IPS DF 4.7 (cell line): ENCODE results near the gene IKZF1.

Experiments used
- DNase-seq: peaks from one replicate; pipeline ENCODE4 v3.0.0-alpha.2; 2013; ENCODE audit warnings: low spot score; ENCODE audit errors: extremely low read depth

IKZF1 gene

DNA sequence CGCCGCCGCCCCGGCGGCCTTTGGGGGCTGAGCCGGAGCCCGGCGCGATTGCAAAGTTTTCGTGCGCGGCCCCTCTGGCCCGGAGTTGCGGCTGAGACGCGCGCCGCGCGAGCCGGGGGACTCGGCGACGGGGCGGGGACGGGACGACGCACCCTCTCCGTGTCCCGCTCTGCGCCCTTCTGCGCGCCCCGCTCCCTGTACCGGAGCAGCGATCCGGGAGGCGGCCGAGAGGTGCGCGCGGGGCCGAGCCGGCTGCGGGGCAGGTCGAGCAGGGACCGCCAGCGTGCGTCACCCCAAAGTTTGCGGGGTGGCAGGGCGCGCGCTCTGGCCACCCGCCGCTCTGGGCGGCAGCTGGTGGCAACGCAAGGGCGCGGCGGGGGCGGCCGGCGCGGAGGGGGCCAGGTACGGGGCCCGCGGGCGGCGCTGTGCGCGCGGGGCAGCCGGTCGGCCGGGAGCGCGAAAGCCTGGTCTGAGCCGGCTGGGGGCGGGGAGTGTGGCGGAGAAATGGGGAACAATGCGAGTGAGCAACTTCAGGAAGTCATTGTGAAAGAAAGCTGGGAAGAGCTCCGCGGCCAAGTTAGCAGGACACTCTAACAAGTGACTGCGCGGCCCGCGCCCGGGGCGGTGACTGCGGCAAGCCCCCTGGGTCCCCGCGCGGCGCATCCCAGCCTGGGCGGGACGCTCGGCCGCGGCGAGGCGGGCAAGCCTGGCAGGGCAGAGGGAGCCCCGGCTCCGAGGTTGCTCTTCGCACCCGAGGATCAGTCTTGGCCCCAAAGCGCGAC is at the start of gene IKZF1:
IKZF1 (plus strand) TSS at position 588 of the 782 bp plus-strand sequence. CDS start 14,346 bp downstream, outside the sequence.
- no peak for DNase-seq

DNA sequence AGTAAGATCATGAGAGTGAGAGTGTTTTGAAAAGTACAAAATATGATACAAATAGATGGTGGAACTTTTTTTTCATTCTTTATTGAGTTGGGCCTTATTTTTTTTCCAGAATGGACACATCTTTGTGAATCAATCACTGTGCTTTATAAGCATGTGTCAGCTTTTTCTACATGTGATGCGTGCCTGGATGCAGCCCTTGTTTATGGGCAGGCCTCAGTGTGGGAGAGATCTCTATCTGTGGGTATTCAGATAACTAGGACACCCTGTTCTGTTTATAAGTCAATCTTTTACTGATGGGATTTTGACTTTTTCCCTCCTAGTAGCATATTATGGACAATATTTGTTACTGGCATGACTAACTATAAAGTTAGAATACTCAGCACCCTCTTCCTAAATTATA is 42.9 kb upstream of the IKZF1 start:
- DNase-seq: no peak

DNA sequence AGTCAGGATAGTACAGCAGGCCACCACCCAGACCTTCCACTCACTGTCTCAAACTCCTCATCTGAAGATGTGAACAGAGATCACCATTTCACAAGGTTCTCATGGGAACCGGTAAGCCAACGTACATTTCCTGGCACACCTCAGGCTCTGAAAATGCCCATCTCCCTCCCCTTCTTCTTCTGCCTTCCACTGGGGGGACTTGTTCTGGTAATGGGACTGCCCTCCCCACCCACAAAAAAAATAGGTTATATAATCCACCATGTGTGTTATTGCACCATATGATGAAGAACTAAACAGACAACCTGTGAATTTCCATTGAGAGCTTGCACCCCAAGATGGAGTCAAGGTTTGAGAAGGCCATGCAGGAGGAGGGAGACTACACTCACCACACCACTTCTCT is 42.1 kb upstream of the IKZF1 start:
- no peak for DNase-seq

DNA sequence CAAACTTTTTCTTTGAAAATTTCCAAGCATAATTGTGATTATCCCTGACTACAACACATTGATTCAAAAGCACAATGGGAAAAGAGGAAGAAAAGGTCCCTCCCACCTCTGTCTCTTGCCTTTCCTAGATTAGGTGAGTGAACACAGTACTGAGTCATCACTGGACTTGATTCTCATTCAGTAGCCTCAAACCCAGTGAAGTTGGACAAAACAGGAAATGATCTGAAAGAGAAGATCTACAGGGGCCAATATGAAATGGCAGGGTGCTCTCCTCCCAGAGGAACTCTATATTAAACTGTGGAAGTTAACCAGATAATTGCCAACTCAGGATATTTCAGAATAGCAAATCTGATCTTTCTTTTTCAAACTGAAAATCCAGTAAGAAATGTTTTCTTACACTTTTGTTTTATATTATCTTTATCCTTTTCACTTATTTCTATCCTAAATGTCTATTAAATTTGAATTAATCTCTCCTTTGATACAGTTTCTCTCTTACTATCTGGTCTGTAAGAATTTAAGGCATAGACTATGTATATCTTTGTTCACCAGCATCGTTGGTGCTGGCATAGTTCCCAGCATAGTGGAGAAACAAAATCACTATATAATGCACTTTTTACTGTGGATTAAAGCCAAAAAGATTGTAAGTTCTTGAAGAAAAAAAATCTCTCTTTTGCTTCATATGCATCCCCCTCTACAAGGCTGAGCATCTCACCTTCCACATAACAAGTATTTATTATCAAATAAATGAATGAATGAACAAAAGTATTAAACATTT is 41.4 kb upstream of the IKZF1 start:
- no peak for DNase-seq

DNA sequence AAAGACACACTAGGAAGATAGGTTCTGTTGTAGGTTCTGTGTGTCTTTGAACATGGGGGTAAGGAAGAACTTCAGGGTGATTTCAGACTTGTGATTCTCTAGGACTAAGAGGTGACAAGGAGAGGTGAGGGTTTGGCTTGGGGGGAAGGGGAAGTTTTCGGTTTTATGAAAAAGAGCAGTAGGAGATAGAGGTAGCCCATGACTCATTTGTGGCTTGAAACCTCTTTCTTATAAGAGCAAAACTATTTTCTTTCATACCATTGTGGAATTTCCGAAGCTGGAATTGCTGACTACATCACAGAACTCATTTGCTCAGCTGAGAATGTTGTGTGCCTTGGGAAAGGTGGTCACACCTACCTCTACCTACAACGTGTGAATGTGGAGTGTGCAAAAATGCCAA is 39.6 kb upstream of the IKZF1 start:
- no peak for DNase-seq

DNA sequence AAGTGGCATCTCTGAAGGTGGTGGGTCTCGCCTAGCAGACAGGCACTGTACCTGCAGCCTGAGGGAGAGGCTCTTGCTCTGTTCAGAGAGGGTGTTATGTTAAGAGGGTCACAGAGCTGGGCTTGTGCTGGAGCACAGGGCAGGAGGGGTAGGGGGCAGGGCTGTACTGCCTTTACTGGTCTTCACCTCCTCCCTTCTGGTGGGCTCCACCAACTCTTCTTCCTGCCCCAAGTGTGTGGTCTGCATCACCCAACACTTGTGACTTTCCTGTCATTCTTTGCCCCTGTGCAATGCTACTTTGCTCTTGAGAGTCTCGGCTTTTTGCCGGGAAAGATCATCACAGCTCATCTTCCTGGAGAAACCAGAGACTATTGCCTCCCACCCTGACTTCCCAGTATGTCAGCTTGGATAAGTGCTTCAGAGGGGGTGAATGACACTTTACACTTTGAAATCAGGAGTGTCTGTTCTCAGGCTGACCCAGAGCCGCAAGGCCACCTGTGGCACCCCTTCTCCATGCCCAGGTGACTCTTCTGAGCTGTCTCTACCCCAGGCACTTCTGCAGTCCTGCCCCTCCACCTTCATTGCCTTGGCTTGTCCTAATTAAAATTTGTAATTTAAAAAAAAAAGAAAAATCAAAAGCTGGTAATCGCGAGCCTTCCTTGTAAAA is 38.4 kb upstream of the IKZF1 start:
- no peak for DNase-seq

DNA sequence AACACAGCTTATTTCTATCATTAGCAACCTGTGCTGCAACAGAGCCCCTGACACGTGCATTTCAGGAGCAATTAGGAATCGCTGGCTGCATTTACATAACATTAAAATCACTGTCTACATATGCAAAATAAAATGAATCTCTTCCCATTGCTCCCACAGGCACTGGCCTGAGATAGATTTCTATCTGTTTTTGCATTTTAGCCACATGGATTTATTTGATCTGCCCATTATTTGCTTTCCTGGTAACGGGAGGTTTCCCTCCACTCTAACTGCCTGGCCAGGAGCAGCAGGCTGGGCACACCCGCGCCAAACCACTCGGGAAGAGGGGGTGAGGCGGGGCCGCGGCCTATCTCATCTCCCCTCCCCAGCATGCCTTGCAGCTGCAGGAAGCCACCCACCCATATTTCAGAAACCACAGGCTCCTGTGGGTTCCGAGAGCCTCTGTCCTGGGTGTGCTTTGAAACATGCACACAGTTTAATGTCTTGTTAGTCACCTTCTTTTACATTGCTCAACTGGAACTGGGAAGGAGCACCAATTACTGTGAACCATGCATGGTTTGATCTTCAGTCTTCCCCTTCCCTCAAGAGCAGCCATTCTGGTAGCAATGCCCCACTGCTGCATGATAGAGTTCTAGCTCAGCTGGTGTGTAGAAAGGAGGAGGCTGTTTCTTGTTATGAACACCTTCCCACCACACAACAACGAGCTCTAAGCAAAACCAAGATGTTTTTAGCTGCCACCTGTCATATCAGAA is 37.7 kb upstream of the IKZF1 start:
- no peak for DNase-seq

DNA sequence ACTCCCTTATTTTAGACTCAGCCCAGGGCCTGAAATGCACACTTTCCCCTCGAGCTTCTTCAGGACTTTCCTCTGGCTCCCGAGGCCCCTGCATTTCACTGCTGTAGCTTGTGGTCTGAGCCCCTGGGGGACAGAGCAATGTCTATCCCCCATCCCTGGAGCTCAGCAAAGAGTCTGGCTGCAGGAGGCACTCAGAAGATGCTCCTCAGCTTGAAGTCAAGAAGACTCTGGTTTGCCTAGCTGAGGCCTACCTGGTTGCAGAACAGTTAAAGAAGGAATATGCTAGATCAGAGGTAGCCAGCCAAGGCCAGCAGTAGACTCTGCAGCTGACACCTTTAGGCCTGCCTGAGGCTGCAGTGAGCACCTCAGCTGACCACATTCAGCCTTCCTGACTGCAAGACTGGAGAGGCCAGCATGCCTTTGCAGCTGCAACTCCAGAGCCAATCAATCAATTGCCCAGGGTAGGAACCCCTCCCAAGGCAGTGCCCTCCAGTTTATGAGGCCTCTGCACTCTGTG is 36.9 kb upstream of the IKZF1 start:
- no peak for DNase-seq

DNA sequence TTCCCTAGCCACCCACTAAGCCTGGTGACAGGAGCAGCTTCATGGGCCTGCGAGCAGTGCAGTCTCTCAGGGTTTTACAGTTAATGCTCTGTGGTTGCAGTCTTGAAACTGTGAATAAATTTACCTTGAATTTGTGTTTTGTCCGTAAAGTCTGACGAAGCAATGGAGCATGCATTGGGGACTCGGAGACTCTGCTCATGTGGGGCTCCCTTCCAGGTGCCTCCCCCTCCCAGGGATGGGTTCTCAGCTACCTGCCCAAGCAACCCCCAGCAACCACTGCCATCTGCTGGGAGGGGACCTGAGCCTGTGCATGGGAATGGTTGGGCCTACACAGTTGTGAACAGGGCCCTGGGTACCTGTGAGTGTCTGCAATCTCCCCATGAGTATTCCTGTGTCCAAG is 36.3 kb upstream of the IKZF1 start:
- no peak for DNase-seq

DNA sequence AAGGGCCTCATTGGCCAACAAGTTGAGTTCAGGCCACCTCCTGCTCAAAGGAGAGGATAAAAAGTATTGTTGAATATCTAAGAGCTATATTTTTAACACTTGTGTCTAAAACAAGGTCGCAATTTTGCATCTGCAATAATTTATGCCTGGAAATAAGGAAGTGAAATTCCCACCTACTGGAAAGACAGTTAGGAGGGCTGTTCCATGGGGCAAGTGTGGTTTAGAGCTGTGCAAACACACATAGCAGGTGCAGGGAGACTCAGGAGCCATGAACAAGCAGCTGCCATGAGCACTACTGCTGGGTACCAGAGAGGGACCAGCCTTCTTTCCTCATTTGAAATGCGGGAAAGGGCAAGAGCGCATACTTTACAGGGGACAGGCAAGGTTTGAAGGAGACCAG is 35.5 kb upstream of the IKZF1 start:
- no peak for DNase-seq

DNA sequence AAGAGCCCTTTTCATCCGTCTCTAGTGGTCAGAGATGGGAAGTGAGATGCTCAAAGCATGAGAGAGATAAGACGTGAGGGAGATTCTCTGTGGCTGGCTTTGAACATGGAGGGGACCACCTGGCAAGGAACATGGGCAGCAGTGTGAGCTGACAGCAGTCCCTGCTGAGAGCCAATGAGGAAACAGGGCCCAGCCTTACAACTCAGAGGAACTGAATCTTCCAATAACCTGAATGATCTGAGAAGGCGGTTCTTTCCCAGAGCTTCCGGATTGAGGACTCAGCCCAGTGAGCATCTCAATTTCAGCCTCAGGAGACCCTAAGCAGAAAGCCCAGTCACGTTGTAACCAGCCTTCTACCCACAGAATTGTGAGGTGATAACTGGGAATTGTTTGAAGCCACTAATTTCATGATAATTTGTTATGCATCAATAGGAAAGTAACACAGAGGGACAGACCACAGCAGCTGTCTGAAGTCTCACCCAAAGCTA is 33.9 kb upstream of the IKZF1 start:
- DNase-seq: no peak

DNA sequence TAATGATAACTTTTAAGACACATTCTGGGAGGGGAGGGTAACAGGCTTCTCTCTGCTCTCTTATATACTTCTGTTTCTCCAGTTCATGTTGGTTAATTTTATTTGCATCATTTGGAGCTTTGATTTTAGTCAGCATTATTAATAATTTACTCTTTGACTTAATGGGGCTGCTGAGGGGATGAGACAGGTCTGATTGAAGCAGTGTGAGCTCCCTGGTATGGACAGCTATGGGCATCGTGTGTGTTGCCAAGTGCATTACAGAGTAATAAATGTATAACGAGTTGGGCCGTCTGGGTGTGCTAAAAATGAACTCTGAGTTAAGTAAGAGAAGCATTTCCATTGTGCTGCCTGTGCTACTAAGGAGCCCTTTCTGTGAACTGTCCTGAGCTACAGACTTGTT is 31.7 kb upstream of the IKZF1 start:
- no peak for DNase-seq

DNA sequence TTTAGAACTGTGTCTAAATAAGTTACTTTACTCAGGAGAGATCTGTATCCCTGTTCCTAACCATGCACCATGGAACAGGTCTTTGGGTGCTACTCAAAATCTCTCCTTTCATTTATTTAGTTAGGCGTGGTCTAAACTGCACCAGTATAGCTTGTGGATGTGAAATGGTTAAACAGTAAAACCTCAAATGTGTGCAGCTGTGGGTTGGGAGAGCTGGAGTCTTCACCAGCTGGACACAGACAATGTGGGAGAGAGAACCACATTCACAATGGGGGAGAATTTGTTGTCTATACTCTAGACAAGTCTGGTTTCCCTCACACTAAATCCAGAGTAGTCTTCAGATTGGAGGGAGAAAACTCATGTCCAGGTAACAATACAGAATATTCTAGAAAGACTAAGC is 31.2 kb upstream of the IKZF1 start:
- no peak for DNase-seq

DNA sequence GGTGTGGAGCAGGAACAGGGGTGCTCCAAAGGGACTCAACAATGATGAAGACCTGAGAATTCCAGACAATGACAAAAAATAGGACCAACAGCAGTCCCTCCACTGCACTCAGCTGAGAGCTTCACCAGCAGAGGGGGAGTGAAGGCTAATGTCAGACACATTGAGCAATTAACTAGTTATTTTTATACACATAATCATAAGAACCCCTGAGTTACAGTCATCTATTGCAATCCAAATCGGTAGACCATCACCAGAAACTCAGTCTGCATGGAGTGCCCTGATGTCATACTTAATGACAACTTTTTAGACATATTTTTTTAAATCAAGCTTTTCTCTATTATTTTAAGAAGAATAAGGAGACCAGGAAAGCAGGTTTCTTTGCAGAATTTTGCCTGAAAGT is 30.6 kb upstream of the IKZF1 start:
- DNase-seq: no peak

DNA sequence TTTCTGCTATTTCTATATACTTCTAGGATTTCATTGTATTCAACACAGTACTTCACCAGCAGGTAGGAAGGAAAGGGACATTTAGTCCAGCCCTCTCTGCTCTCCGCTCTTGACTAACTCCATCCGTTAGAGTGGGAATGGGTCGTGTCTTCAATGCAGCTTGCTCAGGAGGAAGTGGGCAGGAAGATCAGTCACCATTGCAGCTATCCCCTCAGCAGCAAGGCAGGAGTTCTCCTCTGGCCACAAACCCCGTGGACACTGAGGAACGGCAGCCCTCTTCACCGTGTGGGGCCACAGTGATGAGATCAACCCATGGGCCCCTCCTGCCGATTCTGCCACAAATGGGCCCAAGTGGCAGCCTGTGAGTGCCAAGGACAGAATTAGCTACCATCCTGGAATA is 30.2 kb upstream of the IKZF1 start:
- no peak for DNase-seq

DNA sequence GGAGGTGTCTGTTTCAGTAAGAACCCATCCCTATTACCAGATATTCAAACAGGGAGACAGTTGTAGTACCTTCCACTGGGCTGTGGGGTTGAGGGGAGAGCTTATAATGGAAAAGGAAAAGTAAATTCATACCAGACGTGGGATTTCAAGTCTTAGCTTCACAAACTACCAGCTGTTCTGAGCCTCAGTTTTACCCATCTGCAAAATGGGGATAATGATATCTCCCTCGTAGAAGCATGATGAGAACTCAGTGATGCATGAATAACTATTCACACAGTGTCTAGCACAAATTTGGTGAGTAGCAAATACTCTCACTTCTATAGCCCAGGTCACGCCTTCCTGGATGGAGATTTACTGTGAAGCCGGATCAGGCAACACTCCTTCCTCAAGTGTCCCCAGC is 29.1 kb upstream of the IKZF1 start:
- DNase-seq: no peak

DNA sequence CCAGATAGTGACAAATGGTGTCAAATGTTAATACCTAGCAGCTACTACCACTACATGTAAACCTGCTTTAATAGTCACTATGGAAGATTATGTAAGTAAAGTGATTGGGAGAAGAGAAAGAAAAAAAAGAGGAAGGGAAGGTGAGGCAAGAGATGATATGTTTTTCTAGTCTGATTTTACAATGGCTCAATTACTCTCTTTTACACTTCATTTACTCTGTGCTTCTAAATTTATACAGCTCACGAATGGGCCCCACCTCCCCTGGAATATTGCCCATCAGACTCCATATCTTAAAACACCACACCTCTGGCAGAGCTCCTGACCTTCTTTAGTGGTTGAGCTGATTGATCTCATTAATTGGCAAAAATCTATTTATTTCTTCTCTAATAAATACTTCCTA is 28.0 kb upstream of the IKZF1 start:
- no peak for DNase-seq

DNA sequence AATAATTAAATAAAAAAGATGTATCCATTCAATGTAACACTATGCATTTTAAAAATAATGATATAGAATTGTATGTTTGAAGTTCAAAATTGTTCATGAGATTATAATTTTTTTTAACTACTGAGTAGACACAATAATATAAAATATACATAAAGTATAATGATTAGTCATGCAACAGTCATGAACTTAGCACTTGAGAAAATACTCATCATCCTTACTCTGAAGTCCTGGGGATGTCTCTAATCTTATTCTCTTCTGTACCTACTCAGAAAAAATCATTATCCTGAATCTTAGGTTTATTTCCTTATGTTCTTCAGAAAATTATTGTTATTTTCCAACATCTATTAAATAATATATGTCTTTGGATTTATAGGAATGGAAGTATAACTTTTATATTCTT is 26.4 kb upstream of the IKZF1 start:
- DNase-seq: no peak

DNA sequence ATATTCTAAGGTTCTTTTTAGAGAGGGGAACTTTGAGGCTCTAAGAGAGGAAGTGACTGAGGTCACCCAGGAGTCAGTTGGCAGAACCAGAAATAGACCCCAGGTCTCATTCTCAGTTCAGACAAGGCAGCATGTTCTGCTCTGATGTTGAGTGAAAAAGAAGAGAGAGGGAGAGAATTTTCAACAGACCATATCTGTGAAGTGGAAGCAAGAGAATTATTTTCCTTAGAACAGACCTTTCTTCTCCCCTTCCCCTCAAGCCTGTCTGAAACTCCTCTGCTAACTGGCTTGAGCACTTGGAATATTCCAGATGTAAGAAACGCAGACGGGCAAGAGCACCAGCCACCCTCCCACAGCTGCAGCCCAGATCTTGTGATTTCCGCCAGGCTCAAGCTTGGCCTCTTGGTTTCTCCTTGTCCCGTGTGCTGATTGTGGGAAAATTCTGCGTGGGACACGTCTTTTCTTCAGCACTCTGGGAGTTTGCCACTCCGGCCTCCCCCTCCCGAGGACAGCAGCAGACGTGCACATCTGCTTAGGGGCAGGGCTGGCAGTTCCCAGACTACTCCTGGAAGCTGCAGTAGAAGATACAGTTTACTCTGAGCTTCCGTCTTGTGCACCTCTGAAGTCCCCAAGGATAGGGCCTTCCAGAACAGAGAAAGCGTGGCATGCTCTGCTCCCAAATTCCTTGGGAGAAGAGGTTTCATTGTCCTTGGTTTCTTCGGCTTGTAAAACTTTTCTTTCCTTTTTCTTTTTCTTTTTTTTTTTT is 22.7 kb upstream of the IKZF1 start:
- no peak for DNase-seq

DNA sequence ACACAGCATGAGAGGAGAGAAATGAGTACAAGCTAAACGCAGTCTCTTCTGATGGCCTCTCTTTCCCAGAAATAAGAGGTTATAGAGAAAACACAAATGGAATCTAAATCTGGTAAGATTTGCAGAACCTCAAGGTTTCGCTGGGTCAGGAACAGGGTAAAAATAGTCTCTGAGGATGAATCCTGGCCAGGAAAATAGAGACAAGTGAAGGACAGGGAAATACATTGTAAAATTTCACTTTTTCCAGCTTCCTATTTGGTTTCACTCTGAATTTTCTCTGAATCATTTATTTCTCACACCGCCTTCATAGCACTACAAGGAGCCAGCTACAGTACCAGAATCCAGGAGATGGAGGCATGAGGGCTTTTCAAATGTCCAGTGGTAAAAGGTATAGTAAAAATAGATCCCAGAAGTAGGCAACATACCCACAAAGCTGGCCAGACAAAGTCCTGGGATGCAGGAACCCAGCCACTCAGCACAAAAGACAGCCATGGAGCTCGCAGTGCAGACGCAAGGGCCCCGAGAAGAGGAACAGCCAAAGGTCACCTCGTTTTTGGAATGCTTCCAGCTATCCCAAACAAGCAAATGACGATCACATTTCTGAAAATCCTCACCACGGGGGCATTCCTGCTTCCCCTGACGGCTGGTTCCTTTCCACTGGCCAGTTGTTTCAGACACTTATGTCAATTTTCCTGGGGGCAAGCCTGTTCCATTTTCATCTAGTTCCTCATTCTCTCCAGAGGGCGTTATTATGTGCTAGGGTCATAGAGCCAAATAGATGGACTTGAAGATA is 21.5 kb upstream of the IKZF1 start:
- no peak for DNase-seq
